A549 (cell line): ENCODE measurements around the gene MTCL1. TPM values are rescaled to one million over a fixed set of nuclear protein-coding genes. Genes with fewer than 3 reads are reported as not detected.

Experiments used
- ATAC-seq, 2 experiments: fragments of 200-7000 bp in 1 of 2; fragments of >200 bp in 1 of 2; cut with Nextera tagmentation in 1 of 2; cut with Tn5 transposase in 1 of 2; 3 replicates each; pipeline versions ENCODE4 v1.8.0 to v1.9.1; 2018 to 2020; ENCODE audit warnings: mild to moderate bottlenecking in 1 of 2, moderate library complexity in 1 of 2
- CTCF ChIA-PET: fragments of 300-600 bp; sonication (Branson Sonifier 250); formaldehyde crosslinking; extraction: SDS; loops from one replicate; lab custom pipeline; 2021; ENCODE audit warnings: antibody characterized with exemption, inconsistent platforms; lab: Yijun Ruan, JAX
- POLR2A ChIA-PET: fragments of 350-600 bp; formaldehyde crosslinking; extraction: SDS; loops from one replicate; lab custom pipeline; 2021; ENCODE audit warnings: antibody characterized with exemption, inconsistent platforms; lab: Yijun Ruan, JAX
- DNase-seq, 2 experiments: peaks; one replicate each; pipeline versions ENCODE4 v3.0.0 to v3.0.0-alpha.2; 2011 to 2016; ENCODE audit warnings: low read depth in 1 of 2, low spot score in 1 of 2
- FAIRE-seq: peaks from 2 replicates; lab custom pipeline; 2011; peaks lifted over from hg19 to GRCh38; lab: Jason Lieb, UNC
- H3K27ac ChIP-seq, 2 experiments: fragments of >200 bp; sonication (Bioruptor Twin); formaldehyde crosslinking; 3 replicates each; pipeline ENCODE4 v1.5.1; 2016 to 2017
- H3K4me1 ChIP-seq: fragments of >200 bp; sonication (Bioruptor Twin); formaldehyde crosslinking; 3 replicates; pipeline ENCODE4 v1.6.1; 2016
- H3K4me2 ChIP-seq: fragments of >200 bp; sonication (Bioruptor Twin); formaldehyde crosslinking; 3 replicates; pipeline ENCODE4 v1.6.1; 2016
- H3K4me3 ChIP-seq: fragments of >200 bp; sonication (Bioruptor Twin); formaldehyde crosslinking; 3 replicates; pipeline ENCODE4 v1.5.1; 2016
- H3K9me3 ChIP-seq: fragments of >200 bp; sonication (Bioruptor Twin); formaldehyde crosslinking; 3 replicates; pipeline ENCODE4 v1.6.1; 2016
- CBX2 ChIP-seq: fragments of 200-600 bp; sonication (generic); IDR thresholded peaks from 2 replicates; pipeline ENCODE4 v1.6.1; 2016; ENCODE audit warnings: low read depth, mild to moderate bottlenecking, borderline replicate concordance
- CEBPB ChIP-seq, 2 experiments: fragments of >200 bp in 1 of 2; sonication (Bioruptor Twin) in 1 of 2; formaldehyde crosslinking in 1 of 2; IDR thresholded peaks; 2 replicates each; pipeline ENCODE4 v1.6.1; 2012 to 2016
- CHD4 ChIP-seq: fragments of 200-600 bp; sonication (generic); IDR thresholded peaks from 2 replicates; pipeline ENCODE4 v1.6.1; 2016; ENCODE audit warnings: antibody characterized with exemption, mild to moderate bottlenecking, borderline replicate concordance
- FOSB ChIP-seq: fragments of 250-450 bp; sonication (Bioruptor Pico); IDR thresholded peaks from 2 replicates; pipeline ENCODE4 v1.5.0; 2020; ENCODE audit warnings: mild to moderate bottlenecking, moderate library complexity
- FOXS1 ChIP-seq: fragments of 250-450 bp; sonication (Bioruptor Pico); IDR thresholded peaks from 2 replicates; pipeline ENCODE4 v1.5.0; 2020; ENCODE audit warnings: mild to moderate bottlenecking, moderate library complexity
- GATA3 ChIP-seq: IDR thresholded peaks from 2 replicates; pipeline ENCODE4 v1.6.1; 2012; ENCODE audit warnings: borderline replicate concordance
- HMGXB4 ChIP-seq: fragments of 250-450 bp; sonication (Bioruptor Pico); IDR thresholded peaks from 2 replicates; pipeline ENCODE4 v1.5.0; 2021; ENCODE audit warnings: mild to moderate bottlenecking, moderate library complexity, borderline replicate concordance
- JUN ChIP-seq, 2 experiments: fragments of >200 bp; sonication (Bioruptor Twin); formaldehyde crosslinking; IDR thresholded peaks; 2 replicates in 1 of 2; 3 replicates in 1 of 2; pipeline ENCODE4 v1.6.1; 2016 to 2017
- KDM5A ChIP-seq: fragments of 200-600 bp; sonication (generic); IDR thresholded peaks from 2 replicates; pipeline ENCODE4 v1.6.1; 2016; ENCODE audit warnings: antibody characterized with exemption, mild to moderate bottlenecking
- MYC ChIP-seq: IDR thresholded peaks from 2 replicates; pipeline ENCODE4 v1.6.1; 2012; ENCODE audit warnings: mild to moderate bottlenecking, inconsistent platforms, low read length, improper control_type of control experiment, borderline replicate concordance
- NPAS2 ChIP-seq: fragments of 250-450 bp; sonication (Bioruptor Pico); IDR thresholded peaks from 2 replicates; pipeline ENCODE4 v1.8.0; 2022; ENCODE audit warnings: mild to moderate bottlenecking, moderate library complexity, borderline replicate concordance
- RARB ChIP-seq: fragments of 250-450 bp; sonication (Bioruptor Pico); IDR thresholded peaks from 2 replicates; pipeline ENCODE4 v1.8.0; 2021; ENCODE audit warnings: mild to moderate bottlenecking, moderate library complexity
- REST ChIP-seq: fragments of 200-600 bp; sonication (generic); IDR thresholded peaks from 2 replicates; pipeline ENCODE4 v1.6.1; 2016; ENCODE audit warnings: antibody characterized with exemption, mild to moderate bottlenecking, moderate library complexity
- RFX5 ChIP-seq: fragments of 450-650 bp; IDR thresholded peaks from 2 replicates; pipeline ENCODE4 v1.7.1; 2014; ENCODE audit warnings: antibody characterized with exemption, mild to moderate bottlenecking, moderate library complexity
- RNF2 ChIP-seq: fragments of 200-600 bp; sonication (generic); IDR thresholded peaks from 2 replicates; pipeline ENCODE4 v1.6.1; 2016; ENCODE audit warnings: low read depth, mild to moderate bottlenecking, antibody characterized with exemption, moderate library complexity, borderline replicate concordance
- TFCP2L1 ChIP-seq: fragments of 250-450 bp; sonication (Bioruptor Pico); IDR thresholded peaks from 2 replicates; pipeline ENCODE4 v1.5.0; 2021; ENCODE audit warnings: mild to moderate bottlenecking
- TP53 ChIP-seq: fragments of 250-450 bp; sonication (Bioruptor Pico); IDR thresholded peaks from 2 replicates; pipeline ENCODE4 v1.5.0; 2021; ENCODE audit warnings: mild to moderate bottlenecking, moderate library complexity
- USF2 ChIP-seq: fragments of 450-650 bp; IDR thresholded peaks from 2 replicates; pipeline ENCODE4 v1.6.1; 2014; ENCODE audit warnings: antibody characterized with exemption
- ZNF302 ChIP-seq: fragments of 250-450 bp; sonication (Bioruptor Pico); IDR thresholded peaks from 2 replicates; pipeline ENCODE4 v1.9.0; 2021; ENCODE audit warnings: inconsistent platforms, mild to moderate bottlenecking, moderate library complexity
- ZSCAN20 ChIP-seq: fragments of 250-450 bp; sonication (Bioruptor Pico); IDR thresholded peaks from 2 replicates; pipeline ENCODE4 v1.8.0; 2022; ENCODE audit warnings: mild to moderate bottlenecking, moderate library complexity
- WGBS: methylation state at CpG from one replicate; pipeline ENCODE4 v1.1.6; 2017; ENCODE audit errors: missing lambda C conversion rate; 5-methylcytosine and 5-hydroxymethylcytosine counted together
- polyA plus RNA-seq, 4 experiments: library from polyadenylated mRNA; depleted of rRNA in 3 of 4; stranded (reverse); fragments of >200 nt; fragmentation: RNase III in 1 of 4; extraction: RNeasy Plus Mini Kit Qiagen cat#74134 plus additional on column Dnase treatment in 1 of 4; gene quantifications; 2 replicates in 3 of 4; 3 replicates in 1 of 4; pipeline ENCODE4 v1.2.3, GENCODE V29; 2011 to 2017

The MTCL1 gene
- polyA plus RNA-seq, 2 of the 4 experiments (the other 2 are of a cell fraction): 44.4 to 49.6 TPM

GRCh38 chr18:8741532-8741931 is 36.2 kb downstream of the MTCL1 start:
- Histone ChIP-seq H3K4me1 (peaks cover 50% of the 10 kb centered on the region), H3K4me3 (no peak overlapping the region), H3K9me3 (no peaks in the 10 kb centered on the region), H3K27ac (peak overlapping the region in 1 of 2 experiments; percentile 61; a peak in 2 of 6 replicates), H3K4me2 (no peak overlapping the region)
- DNase-seq (no peak), ATAC-seq (no peak), FAIRE-seq (no peak)
- WGBS: 96% methylated on average over 7 of the region's 7 CpGs
- ChIA-PET POLR2A (no interaction called here), CTCF (interaction anchor here (0.5 to 2.5 kb wide), 4 partner anchors 8 to 248 kb away, joined by 3 to 7 read pairs (median 3); no protein-coding TSS in a partner anchor)
- no peak for TF ChIP-seq CEBPB (IDR thresholded peaks at IDR 0.05)
- TF ChIP-seq CHD4: no peak
- no peak for TF ChIP-seq NPAS2
- TF ChIP-seq RFX5: no peak
- no peak for TF ChIP-seq GATA3
- no peak for TF ChIP-seq RARB
- TF ChIP-seq USF2: no peak
- no peak for TF ChIP-seq ZSCAN20
- no peak for TF ChIP-seq FOSB (CRISPR knock-in tag)
- no peak for TF ChIP-seq TP53 (CRISPR knock-in tag)
- no peak for TF ChIP-seq CBX2
- no peak for TF ChIP-seq TFCP2L1 (CRISPR knock-in tag)
- no peak for TF ChIP-seq RNF2
- no peak for TF ChIP-seq REST
- no peak for TF ChIP-seq KDM5A

- no peak for FAIRE-seq
- ChIA-PET CTCF (interaction anchor here (0.9 to 1.9 kb wide), 6 partner anchors 8 to 245 kb away, joined by 3 to 5 read pairs (median 4); no protein-coding TSS in a partner anchor), POLR2A (no interaction called here)
- H3K4me3 ChIP-seq: no peak overlapping the region
- H3K27ac ChIP-seq: 0 out of 6 replicates have a peak overlapping the region, but pooled peaks of 1 of the 2 experiments have one; percentile 23
- ATAC-seq: no peak
- no peaks in the 10 kb centered on the region for H3K9me3 ChIP-seq
- peaks cover 61% of the 10 kb centered on the region for H3K4me1 ChIP-seq
- 0 out of 3 replicates have a peak overlapping the region, but pooled peaks have one; percentile 7 for H3K4me2 ChIP-seq
- WGBS: 89% methylated on average over 6 of the region's 6 CpGs
- no peak for TF ChIP-seq ZNF302 (CRISPR knock-in tag)
- TF ChIP-seq USF2: no peak
- no peak for TF ChIP-seq JUN (IDR thresholded peaks at IDR 0.05)
- TF ChIP-seq MYC: no peak
- no peak for TF ChIP-seq HMGXB4 (CRISPR knock-in tag)
- TF ChIP-seq FOXS1 (CRISPR knock-in tag): no peak
- TF ChIP-seq, all 56 proteins: peak for 0
- no peak for DNase-seq
These were observed 37.3 kb downstream of the MTCL1 start for GRCh38 chr18:8742387-8743361.
